ENCODE measurements around the gene VLDLR. TPM values are rescaled to one million over a fixed set of nuclear protein-coding genes. Genes with fewer than 3 reads are reported as not detected.

The VLDLR gene
- total and polyA plus RNA-seq, 2 of the 8 experiments (the other 6 are each of a cell fraction or from before 2014, with no cell fraction given), result 24.2 to 49.1 TPM

- WGBS, 2 experiments (ENCODE audit: extremely low coverage in 1 of 2, insufficient coverage in 1 of 2, insufficient read length in 1 of 2, insufficient replicate concordance in 2 of 2, low coverage in 1 of 2, low lambda C conversion rate in 2 of 2, missing lambda C conversion rate in 1 of 2), result 88% methylated on average over 1 of the region's 1 CpG; no CpG with 5 or more reads in 1 of the 2 experiments
- Histone ChIP-seq H3K56ac (replicated peaks; ENCODE audit: insufficient read length, low read depth, low read length) (no peak overlapping the region), H3K14ac (ENCODE audit: insufficient read length) (no peak overlapping the region), H3K4me1 (replicated peaks in 1 of 4; ENCODE audit: control insufficient read depth in 3 of 4, insufficient read depth in 4 of 4, low read length in 3 of 4) (peaks cover 0 to 16% (median 4%) of the 10 kb centered on the region in 4 experiments; a peak in 4 of 7 replicates), H3K27me3 (replicated peaks in 1 of 4; ENCODE audit: control insufficient read depth in 3 of 4, extremely low read depth in 1 of 4, insufficient read depth in 3 of 4, low read length in 3 of 4) (no peaks in the 10 kb centered on the region), H3K23ac (ENCODE audit: insufficient read length) (no peak overlapping the region), H3K4me2 (ENCODE audit: insufficient read depth in 1 of 2, low read depth in 2 of 2, low read length in 2 of 2) (no peak overlapping the region), H3K9me3 (ENCODE audit: insufficient read depth in 2 of 2, low read depth in 1 of 2, low read length in 1 of 2) (no peaks in the 10 kb centered on the region), H3K27ac (ENCODE audit: low read depth, low read length) (no peak overlapping the region), H3K18ac (ENCODE audit: extremely low read depth, low read length) (no peak overlapping the region), H4K5ac (ENCODE audit: insufficient read length, low read depth, low read length) (no peak overlapping the region), H3K4ac (replicated peaks; ENCODE audit: insufficient read length, low read depth, low read length) (no peak overlapping the region), H2AFZ (ENCODE audit: low read length) (no peak overlapping the region), H3K79me2 (ENCODE audit: control insufficient read depth in 1 of 2, insufficient read depth in 2 of 2, low read length in 2 of 2) (peaks cover 7 to 92% of the 10 kb centered on the region in 2 experiments), H2BK5ac (ENCODE audit: low read depth, low read length) (no peak overlapping the region), H3K36me3 (ENCODE audit: control insufficient read depth in 2 of 4, insufficient read depth in 4 of 4, low read length in 3 of 4) (peaks cover 3 to 10% (median 5%) of the 10 kb centered on the region in 4 experiments; a peak in 3 of 8 replicates), H2BK20ac (ENCODE audit: low read length) (no peak overlapping the region), H4K8ac (ENCODE audit: extremely low read depth, insufficient read depth, low read length) (no peak overlapping the region), H3K9ac (replicated peaks in 1 of 4; ENCODE audit: extremely low read depth in 1 of 4, low read depth in 3 of 4, low read length in 3 of 4) (no peak overlapping the region), H4K20me1 (replicated peaks in 1 of 2; ENCODE audit: control insufficient read depth in 1 of 2, insufficient read depth in 2 of 2, low read length in 2 of 2) (peaks cover 5% of the 10 kb centered on the region in 2 experiments), H4K91ac (replicated peaks; ENCODE audit: insufficient read length, low read length) (no peak overlapping the region), H2BK12ac (ENCODE audit: low read depth, low read length) (no peak overlapping the region), H2AK5ac (ENCODE audit: low read depth, low read length) (no peak overlapping the region), H3K23me2 (ENCODE audit: low read depth, low read length) (no peaks in the 10 kb centered on the region; the same call in 1 of the 2 replicates), H3K79me1 (ENCODE audit: low read depth, low read length) (peaks cover 16% of the 10 kb centered on the region; the same call in 1 of the 2 replicates), H3K4me3 (ENCODE audit: extremely low read depth in 1 of 4, insufficient read depth in 2 of 4, low read depth in 3 of 4, low read length in 4 of 4) (no peak overlapping the region), H2BK120ac (replicated peaks; ENCODE audit: low read depth, low read length) (no peak overlapping the region), H2BK15ac (ENCODE audit: low read length) (no peak overlapping the region)
- no peak for TF ChIP-seq POLR2A (IDR thresholded peaks at IDR 0.05; ENCODE audit: control extremely low read depth in 1 of 2, low read depth in 2 of 2, low read length in 2 of 2)
- TF ChIP-seq KDM5A (IDR thresholded peaks at IDR 0.05; ENCODE audit: low read length), result no peak
- no peak for TF ChIP-seq ZNF274 (IDR thresholded peaks at IDR 0.05; ENCODE audit: borderline replicate concordance, extremely low read depth, low read length)
- no peak for TF ChIP-seq TCF12 (IDR thresholded peaks at IDR 0.05; ENCODE audit: low read depth, low read length)
- no peak for TF ChIP-seq CBX8 (IDR thresholded peaks at IDR 0.05; ENCODE audit: borderline replicate concordance, low read depth, low read length)
- TF ChIP-seq BRCA1 (IDR thresholded peaks at IDR 0.05; ENCODE audit: low read depth, low read length), result no peak
- TF ChIP-seq MAX (IDR thresholded peaks at IDR 0.05), result no peak
- TF ChIP-seq TAF1 (IDR thresholded peaks at IDR 0.05; ENCODE audit: low read depth, low read length), result no peak
- TF ChIP-seq SIRT6 (IDR thresholded peaks at IDR 0.05; ENCODE audit: low read length), result no peak
- TF ChIP-seq RXRA (IDR thresholded peaks at IDR 0.05; ENCODE audit: insufficient read depth, low read depth, low read length), result no peak
- TF ChIP-seq SIN3A (conservative IDR thresholded peaks at IDR 0.05 in 1 of 2, IDR thresholded peaks at IDR 0.05 in 1 of 2; ENCODE audit: low read depth in 1 of 2, low read length in 2 of 2), result no peak
- TF ChIP-seq NRF1 (IDR thresholded peaks at IDR 0.05; ENCODE audit: low read depth, low read length), result no peak
- no peak for TF ChIP-seq YY1 (IDR thresholded peaks at IDR 0.05; ENCODE audit: low read depth, low read length)
- TF ChIP-seq EGR1 (IDR thresholded peaks at IDR 0.05; ENCODE audit: borderline replicate concordance, low read depth, low read length), result no peak
- ChIA-PET POLR2A (ENCODE audit: partially characterized antibody) (interaction anchor here (1.4 kb wide), 1 partner anchor 21 kb away, joined by 4 read pairs; no protein-coding TSS in a partner anchor), CTCF (ENCODE audit: partially characterized antibody) (interaction anchor here (0.7 kb wide), 1 partner anchor 708 kb away, joined by 5 read pairs; no protein-coding TSS in a partner anchor)
- FAIRE-seq, result no peak
- no peak for DNase-seq (ENCODE audit: low read depth in 1 of 2, low spot score in 2 of 2)
Observed at GRCh38 chr9:2631263-2631662, 9.7 kb downstream of the VLDLR start.
